ENCODE measurements around the gene FEM1A. TPM values are rescaled to one million over a fixed set of nuclear protein-coding genes. Genes with fewer than 3 reads are reported as not detected.
A peak's percentile ranks its signal among the peaks of the same experiment; 100 is the strongest.
"Not testable (repeated sequence)": the region's sequence is repeated elsewhere in the genome, so short reads cannot be mapped to it uniquely, and the experiment has no call there.

The FEM1A gene
- total RNA-seq, 1 donor from 2014 or later = 6.2 TPM

DNA sequence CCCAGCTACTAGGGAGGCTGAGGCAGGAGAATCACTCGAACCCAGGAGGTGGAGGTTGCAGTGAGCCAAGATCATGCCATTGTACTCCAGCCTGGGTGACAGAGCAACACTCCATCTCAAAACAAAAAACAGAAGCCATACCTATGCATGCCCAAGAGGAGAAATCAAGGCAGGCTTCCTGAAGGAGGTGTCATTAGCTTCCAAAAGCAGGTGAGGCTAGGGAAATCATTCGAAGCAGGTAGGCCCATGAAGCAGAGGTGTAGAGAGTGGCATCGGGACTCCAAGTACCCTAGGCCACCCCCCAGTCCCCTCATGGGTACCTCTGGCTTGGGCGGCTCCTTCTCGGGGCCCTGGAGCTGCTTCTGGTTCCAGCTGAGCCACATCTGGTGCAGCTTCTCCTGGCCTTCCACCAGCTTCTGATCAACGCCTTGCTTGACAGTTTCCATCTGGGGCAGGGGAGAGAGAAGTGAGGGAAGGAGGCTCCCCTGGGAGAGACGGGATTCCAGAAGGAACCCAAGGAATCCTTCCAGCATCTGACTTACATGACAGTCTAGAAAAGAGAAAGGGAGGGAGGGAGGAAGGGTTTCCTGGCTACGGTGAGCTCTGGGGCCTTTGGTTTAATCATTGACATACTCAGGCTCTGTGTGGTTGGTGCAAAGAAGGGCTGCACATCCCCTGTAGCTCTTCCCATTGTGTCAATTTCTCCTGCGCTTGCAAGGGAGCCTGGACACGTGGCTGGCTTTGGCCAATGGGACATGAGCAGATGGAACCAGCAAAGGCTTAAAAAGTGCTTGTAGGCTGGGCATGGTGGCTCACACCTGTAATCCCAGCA lies 53.0 kb downstream of the FEM1A start:
- peak; percentile 56 for DNase-seq (ENCODE audit: low spot score)
- ATAC-seq = peak; percentile 80

DNA sequence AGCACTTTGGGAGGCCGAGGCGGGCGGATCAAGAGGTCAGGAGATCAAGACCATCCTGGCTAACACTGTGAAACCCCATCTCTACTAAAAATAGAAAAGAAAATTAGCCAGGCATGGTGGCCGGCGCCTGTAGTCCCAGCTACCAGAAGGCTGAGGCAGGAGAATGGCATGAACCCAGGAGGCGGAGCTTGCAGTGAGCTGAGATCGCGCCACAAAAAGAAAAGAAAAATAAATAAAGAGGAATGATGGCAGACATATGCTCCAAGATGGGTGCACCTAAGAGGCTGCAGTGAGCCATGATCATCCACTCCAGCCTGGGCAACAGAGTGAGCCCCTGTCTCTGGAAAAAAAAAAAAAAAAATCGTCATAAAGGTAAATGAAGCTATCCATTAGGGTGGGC lies 54.4 kb downstream of the FEM1A start:
- not testable (repeated sequence) for ATAC-seq; DNase-seq (ENCODE audit: low spot score)

DNA sequence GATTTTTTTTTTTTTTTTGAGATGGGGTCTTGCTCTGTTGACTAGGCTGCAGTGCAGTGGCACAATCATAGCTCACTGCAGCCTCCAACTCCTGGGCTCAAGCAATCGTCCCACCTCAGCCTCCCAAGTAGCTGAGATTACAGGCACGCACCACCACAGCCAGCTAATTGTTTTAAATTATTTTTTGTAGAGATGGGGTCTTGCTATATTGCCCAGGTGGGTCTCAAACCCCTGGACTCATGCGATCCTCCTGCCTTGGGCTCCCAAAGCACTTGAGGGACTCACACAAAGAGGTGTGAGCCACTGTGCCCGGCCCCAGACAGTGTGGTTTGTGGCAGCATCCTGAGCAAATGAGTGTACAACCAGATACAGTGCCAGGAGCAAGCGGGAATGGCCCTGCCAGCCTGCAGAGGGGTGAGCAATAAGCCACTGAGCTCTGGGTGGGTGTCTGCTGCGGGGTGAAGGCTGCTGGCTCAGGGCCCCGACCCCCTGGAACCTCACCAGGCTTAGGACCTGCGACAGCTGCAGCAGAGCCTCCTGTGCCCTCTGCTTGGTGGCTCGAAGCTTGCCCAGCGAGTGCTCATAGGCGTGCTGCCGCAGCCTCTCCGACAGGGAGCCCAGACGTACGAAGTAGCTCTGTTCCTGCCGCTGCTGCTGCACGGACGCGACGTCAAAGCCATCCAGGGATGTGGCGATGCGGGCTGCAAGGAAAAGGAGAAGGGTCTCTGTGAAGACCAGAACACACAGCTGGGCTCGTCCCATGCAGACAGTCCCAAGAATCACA lies 55.8 kb downstream of the FEM1A start:
- ATAC-seq = no peak
- DNase-seq (ENCODE audit: low spot score) = no peak

DNA sequence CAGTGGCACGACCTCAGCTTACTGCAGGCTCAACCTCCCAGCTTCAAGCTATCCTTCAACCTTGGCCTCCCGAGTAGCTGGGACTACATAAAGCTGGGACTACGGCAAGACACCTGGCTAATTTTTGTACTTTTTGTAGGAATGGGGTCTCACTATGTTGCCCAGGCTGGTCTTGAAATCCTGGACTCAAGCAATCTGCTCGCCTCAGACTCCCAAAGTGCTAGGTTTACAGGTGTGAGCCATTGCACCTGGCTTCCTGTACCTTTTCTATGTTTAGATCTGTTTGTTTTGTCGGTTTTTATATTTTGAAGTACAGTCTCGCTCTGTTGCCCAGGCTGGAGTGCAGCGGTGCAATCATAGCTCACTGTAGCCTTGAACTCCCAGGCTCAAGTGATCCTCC lies 57.5 kb downstream of the FEM1A start:
- DNase-seq (ENCODE audit: low spot score) = no peak
- no peak for ATAC-seq

Other genes with a start within 250 kb of the FEM1A start
- gene SEMA6B, start 232.1 kb upstream of the FEM1A start, total RNA-seq = 1.8 TPM
- 24.5 TPM for gene TNFAIP8L1, start 152.2 kb upstream of the FEM1A start, total RNA-seq
- 85.4 TPM for gene MYDGF, start 121.4 kb upstream of the FEM1A start, total RNA-seq
- 61.3 TPM for gene DPP9, start 67.9 kb upstream of the FEM1A start, total RNA-seq
- 11.1 TPM for gene TICAM1, start 40.0 kb downstream of the FEM1A start, total RNA-seq
- 12.0 TPM for gene PLIN3, start 75.9 kb downstream of the FEM1A start, total RNA-seq
- not detected for gene ARRDC5, start 111.2 kb downstream of the FEM1A start, total RNA-seq
- gene UHRF1, start 117.8 kb downstream of the FEM1A start, total RNA-seq = 0.45 TPM
- gene KDM4B, start 177.4 kb downstream of the FEM1A start, total RNA-seq = 38.1 TPM